ENCODE measurements around the gene UQCC3. TPM values are rescaled to one million over a fixed set of nuclear protein-coding genes. Genes with fewer than 3 reads are reported as not detected.

Gene UQCC3
- total and polyA plus RNA-seq, 9 of the 15 experiments (the other 6 are each of a cell fraction or from before 2014, with no cell fraction given): 3.3 to 44.3 (median 8.0) TPM

- peak; percentile 88 for TF ChIP-seq ZBTB40 (IDR thresholded peaks at IDR 0.05)
- TF ChIP-seq ZBTB40 (CRISPR knock-in tag; IDR thresholded peaks at IDR 0.05): no peak
- no peak for TF ChIP-seq ZNF217 (CRISPR knock-in tag; IDR thresholded peaks at IDR 0.05)
- no peak for TF ChIP-seq EHMT2 (IDR thresholded peaks at IDR 0.05)
- no peak for TF ChIP-seq WHSC1 (IDR thresholded peaks at IDR 0.05; ENCODE audit: low read length)
- no peak for TF ChIP-seq CCAR2 (IDR thresholded peaks at IDR 0.05; ENCODE audit: low read depth, low read length)
- TF ChIP-seq PHF8 (IDR thresholded peaks at IDR 0.05; ENCODE audit: borderline replicate concordance, low read length): peak; percentile 73; the same call in 1 of the 2 replicates
- no peak for TF ChIP-seq TAF15 (IDR thresholded peaks at IDR 0.05; ENCODE audit: low read depth, low read length)
- TF ChIP-seq NR2C1 (IDR thresholded peaks at IDR 0.05): no peak
- TF ChIP-seq NR2C1 (tag; IDR thresholded peaks at IDR 0.05): no peak
- TF ChIP-seq YBX1 (IDR thresholded peaks at IDR 0.05): no peak
- TF ChIP-seq, protein P1, sequence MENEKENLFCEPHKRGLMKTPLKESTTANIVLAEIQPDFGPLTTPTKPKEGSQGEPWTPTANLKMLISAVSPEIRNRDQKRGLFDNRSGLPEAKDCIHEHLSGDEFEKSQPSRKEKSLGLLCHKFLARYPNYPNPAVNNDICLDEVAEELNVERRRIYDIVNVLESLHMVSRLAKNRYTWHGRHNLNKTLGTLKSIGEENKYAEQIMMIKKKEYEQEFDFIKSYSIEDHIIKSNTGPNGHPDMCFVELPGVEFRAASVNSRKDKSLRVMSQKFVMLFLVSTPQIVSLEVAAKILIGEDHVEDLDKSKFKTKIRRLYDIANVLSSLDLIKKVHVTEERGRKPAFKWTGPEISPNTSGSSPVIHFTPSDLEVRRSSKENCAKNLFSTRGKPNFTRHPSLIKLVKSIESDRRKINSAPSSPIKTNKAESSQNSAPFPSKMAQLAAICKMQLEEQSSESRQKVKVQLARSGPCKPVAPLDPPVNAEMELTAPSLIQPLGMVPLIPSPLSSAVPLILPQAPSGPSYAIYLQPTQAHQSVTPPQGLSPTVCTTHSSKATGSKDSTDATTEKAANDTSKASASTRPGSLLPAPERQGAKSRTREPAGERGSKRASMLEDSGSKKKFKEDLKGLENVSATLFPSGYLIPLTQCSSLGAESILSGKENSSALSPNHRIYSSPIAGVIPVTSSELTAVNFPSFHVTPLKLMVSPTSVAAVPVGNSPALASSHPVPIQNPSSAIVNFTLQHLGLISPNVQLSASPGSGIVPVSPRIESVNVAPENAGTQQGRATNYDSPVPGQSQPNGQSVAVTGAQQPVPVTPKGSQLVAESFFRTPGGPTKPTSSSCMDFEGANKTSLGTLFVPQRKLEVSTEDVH (IDR thresholded peaks at IDR 0.05; ENCODE audit: low read depth, partially characterized antibody): no peak
- TF ChIP-seq ZBED1 (IDR thresholded peaks at IDR 0.05): no peak
- no peak for TF ChIP-seq TARDBP (IDR thresholded peaks at IDR 0.05)
- peak; percentile 34 for TF ChIP-seq HNRNPLL (IDR thresholded peaks at IDR 0.05; ENCODE audit: low read depth, low read length, poor library complexity, severe bottlenecking)
- no peak for TF ChIP-seq MXD1 (CRISPR knock-in tag; IDR thresholded peaks at IDR 0.05; ENCODE audit: borderline replicate concordance, poor library complexity, severe bottlenecking)
These were observed 34.7 kb downstream of the UQCC3 start (continued) for GRCh38 chr11:62705880-62706849.
